Lung (tissue), 12 donors: Measurements from ENCODE around the gene ACTL8. TPM values are rescaled to one million over a fixed set of nuclear protein-coding genes. Genes with fewer than 3 reads are reported as not detected.

Experiments
- ATAC-seq: fragments of 200-7000 bp; cut with Tn5 transposase; one replicate; pipeline ENCODE4 v1.9.1; 2020; ENCODE audit warnings: moderate number of reproducible peaks; ENCODE audit not compliant: insufficient read depth, low FRiP score
- DNase-seq, 3 donors: peaks; one replicate each; pipeline ENCODE4 v3.0.0-alpha.2; 2013 to 2017
- H3K27ac ChIP-seq, 2 donors: one replicate each; pipeline ENCODE4 v1.5.1; 2013; ENCODE audit warnings: mild to moderate bottlenecking in 2 of 2, moderate library complexity in 2 of 2, control low read depth in 1 of 2, inconsistent platforms in 1 of 2, low read depth in 1 of 2, low read length in 1 of 2
- H3K27me3 ChIP-seq, 3 donors: one replicate each; pipeline ENCODE4 v1.5.1; 2013; ENCODE audit warnings: low read length in 2 of 3; ENCODE audit not compliant: control insufficient read depth in 3 of 3, insufficient read depth in 3 of 3
- H3K36me3 ChIP-seq, 4 donors: one replicate each; pipeline ENCODE4 v1.5.1; 2013; ENCODE audit warnings: low read length in 4 of 4, mild to moderate bottlenecking in 1 of 4, moderate library complexity in 1 of 4; ENCODE audit not compliant: control insufficient read depth in 4 of 4, insufficient read depth in 4 of 4
- H3K4me1 ChIP-seq, 5 donors: one replicate each; pipeline ENCODE4 v1.5.1; 2013; ENCODE audit warnings: low read length in 5 of 5, mild to moderate bottlenecking in 2 of 5, moderate library complexity in 1 of 5; ENCODE audit not compliant: control insufficient read depth in 5 of 5, insufficient read depth in 5 of 5
- H3K4me3 ChIP-seq: one replicate; pipeline ENCODE4 v1.5.1; 2013; ENCODE audit warnings: mild to moderate bottlenecking, control low read depth, moderate library complexity
- H3K9ac ChIP-seq, 2 donors: one replicate each; pipeline ENCODE4 v1.5.1; 2013; ENCODE audit warnings: low read length in 2 of 2, control low read depth in 1 of 2; ENCODE audit not compliant: insufficient read depth in 1 of 2
- H3K9me3 ChIP-seq, 4 donors: one replicate each; pipeline ENCODE4 v1.5.1; 2013; ENCODE audit warnings: low read length in 3 of 4, mild to moderate bottlenecking in 1 of 4, moderate library complexity in 1 of 4; ENCODE audit not compliant: control insufficient read depth in 4 of 4, insufficient read depth in 3 of 4
- CTCF ChIP-seq: IDR thresholded peaks from 2 replicates; pipeline ENCODE4 v1.5.1; 2012; ENCODE audit warnings: mild to moderate bottlenecking; ENCODE audit errors: control extremely low read depth, extremely low read depth
- WGBS, 2 donors: extraction: QIAGEN DNeasy Blood & Tissue Kit; methylation state at CpG; one replicate each; pipeline ENCODE4 v1.1.7; 2013; 5-methylcytosine and 5-hydroxymethylcytosine counted together
- polyA plus RNA-seq, 2 donors: library from polyadenylated mRNA; stranded (reverse); fragments of 200-250 nt; gene quantifications; one replicate each; pipeline ENCODE4 v1.2.1, GENCODE V29; 2013
- total RNA-seq, 2 donors: library from RNA; depleted of rRNA in 1 of 2; stranded (reverse); fragments of >200 nt in 1 of 2; gene quantifications; one replicate each; pipeline ENCODE4 v1.2.1, GENCODE V29; 2014 to 2021
- donor health status: control.
- donor health status: control.
- donor health status: Bipolar disorder and iron deficiency.
- donor health status: healthy.
- donor health status: DM: yes; HTN: yes; CAD: no.

ACTL8 gene
- total and polyA plus RNA-seq, 4 donors: not detected

- DNase-seq (no peak), ATAC-seq (no peak)
- no peak overlapping the region for H3K27ac ChIP-seq
- no peaks in the 10 kb centered on the region for H3K9me3 ChIP-seq
- H3K36me3 ChIP-seq: no peaks in the 10 kb centered on the region
- TF ChIP-seq CTCF: no peak
- no peak overlapping the region for H3K4me3 ChIP-seq
- H3K9ac ChIP-seq: no peak overlapping the region
- no peaks in the 10 kb centered on the region for H3K4me1 ChIP-seq
- WGBS, 2 donors: 77 to 82% methylated on average over 25 of the region's 25 CpGs
- no peaks in the 10 kb centered on the region for H3K27me3 ChIP-seq
These were observed 37.3 kb upstream of the ACTL8 start for GRCh38 chr1:17717594-17718535.

- Histone ChIP-seq H3K36me3 (no peaks in the 10 kb centered on the region), H3K4me3 (no peak overlapping the region), H3K27ac (no peak overlapping the region), H3K9ac (no peak overlapping the region), H3K9me3 (no peaks in the 10 kb centered on the region), H3K4me1 (no peaks in the 10 kb centered on the region), H3K27me3 (no peaks in the 10 kb centered on the region)
- ATAC-seq: no peak
- WGBS, 2 donors: 64 to 76% methylated on average over 5 of the region's 5 CpGs
- DNase-seq: no peak
- no peak for TF ChIP-seq CTCF
These were observed 35.3 kb upstream of the ACTL8 start for GRCh38 chr1:17719874-17720273.

- no peak overlapping the region for H3K9ac ChIP-seq
- H3K27me3 ChIP-seq: no peaks in the 10 kb centered on the region
- H3K36me3 ChIP-seq: no peaks in the 10 kb centered on the region
- no peaks in the 10 kb centered on the region for H3K4me1 ChIP-seq
- no peaks in the 10 kb centered on the region for H3K9me3 ChIP-seq
- no peak overlapping the region for H3K27ac ChIP-seq
- H3K4me3 ChIP-seq: no peak overlapping the region
- WGBS, 2 donors: 97 to 98% methylated on average over 2 of the region's 2 CpGs
- DNase-seq: no peak
- ATAC-seq: no peak
- no peak for TF ChIP-seq CTCF
These were observed 33.7 kb upstream of the ACTL8 start for GRCh38 chr1:17721444-17721843.
